HG02610 (cell line): Measurements from ENCODE around the gene ARNT2.

Source experiments
- ATAC-seq: cut with Tn5 transposase; IDR thresholded peaks from one replicate; pipeline ENCODE4 v1.9.1; 2021; ENCODE audit warnings: mild to moderate bottlenecking, moderate library complexity; ENCODE audit not compliant: unreplicated experiment

Gene ARNT2

DNA sequence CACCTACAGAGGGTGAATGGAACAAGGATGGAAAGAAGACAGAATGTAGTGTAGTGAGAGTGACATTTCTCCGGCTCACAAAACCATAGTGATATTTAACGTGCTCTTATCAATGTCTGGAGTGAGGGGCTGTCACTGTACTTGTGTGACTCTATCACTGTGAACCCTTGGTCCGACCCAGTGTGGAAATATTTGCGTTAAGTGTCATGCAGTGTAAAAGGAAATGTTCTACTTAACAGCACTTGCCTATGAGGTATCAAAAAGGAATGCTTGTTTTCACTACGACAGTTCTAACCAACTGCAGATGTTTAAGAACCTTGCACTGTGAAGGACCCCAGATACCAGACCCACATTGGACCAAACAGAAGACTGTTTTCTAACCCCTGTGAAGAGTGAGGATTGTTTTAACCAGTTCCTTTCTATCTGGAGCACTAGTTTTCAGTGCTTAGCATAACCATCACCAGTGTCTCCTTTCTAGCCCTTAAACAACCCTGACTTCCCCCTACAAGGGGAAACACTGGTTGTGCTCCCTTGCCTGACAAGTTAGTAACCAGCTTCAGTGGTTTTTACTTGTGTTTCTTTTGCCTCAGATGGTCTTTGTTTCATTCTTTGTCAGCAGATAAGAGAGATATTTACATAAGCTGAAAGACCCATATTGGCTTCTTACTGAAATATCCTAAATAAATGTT is 146.2 kb downstream of the ARNT2 start:
- peak; percentile 76 for ATAC-seq

DNA sequence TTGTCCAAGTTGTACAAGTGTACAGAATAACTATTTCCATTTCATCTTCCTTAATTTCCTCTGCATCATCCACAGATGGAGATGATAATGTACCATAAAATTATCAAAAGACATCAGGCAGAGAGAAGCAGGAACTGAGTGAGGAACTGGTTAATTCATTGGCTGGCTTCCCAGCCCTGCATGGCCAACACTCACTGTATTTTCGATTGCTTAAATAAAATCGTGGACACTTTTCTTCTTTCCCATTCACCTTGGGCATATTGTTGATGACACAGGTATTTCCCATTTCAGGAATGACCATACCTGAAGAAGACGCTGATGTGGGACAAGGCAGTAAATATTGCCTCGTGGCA is 146.7 kb downstream of the ARNT2 start:
- ATAC-seq: peak; percentile 14

DNA sequence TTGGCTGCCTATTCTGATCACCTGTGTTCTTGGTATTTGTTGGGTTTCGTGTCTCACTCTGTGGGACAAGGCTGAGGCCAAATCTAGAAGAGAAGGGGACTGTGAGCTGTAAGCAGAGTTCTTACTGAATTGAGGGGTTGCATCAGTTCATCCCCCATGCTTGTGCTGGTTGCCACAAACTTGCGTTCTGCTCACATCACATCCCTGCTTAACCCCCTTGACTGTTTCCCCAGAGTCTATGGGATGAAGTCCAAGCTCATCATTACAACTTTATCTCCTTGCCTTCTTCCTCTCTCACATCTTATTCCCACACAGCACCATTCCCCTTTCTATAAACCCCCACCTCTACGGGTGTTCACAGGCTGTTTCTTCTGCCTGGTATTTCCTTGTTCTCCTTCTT is 147.2 kb downstream of the ARNT2 start:
- no peak for ATAC-seq

DNA sequence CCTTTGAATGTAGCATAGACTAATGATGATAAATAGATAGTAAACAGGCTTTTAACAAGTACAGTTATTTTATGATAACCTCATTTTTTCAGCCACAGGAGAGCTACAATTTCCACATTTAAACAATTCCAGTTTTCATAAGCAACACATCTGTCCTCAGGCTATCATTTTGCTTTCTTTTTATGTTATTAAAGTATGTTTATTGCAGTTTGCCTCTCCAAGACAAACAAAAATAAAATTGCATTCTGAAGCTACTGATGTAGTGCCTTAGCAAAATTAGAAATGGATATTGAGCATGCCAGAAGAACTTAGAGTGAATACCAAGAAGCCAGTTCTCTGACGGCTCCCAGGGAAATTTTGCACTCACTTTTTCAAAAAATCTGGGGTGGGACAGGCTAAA is 150.4 kb downstream of the ARNT2 start:
- no peak for ATAC-seq

DNA sequence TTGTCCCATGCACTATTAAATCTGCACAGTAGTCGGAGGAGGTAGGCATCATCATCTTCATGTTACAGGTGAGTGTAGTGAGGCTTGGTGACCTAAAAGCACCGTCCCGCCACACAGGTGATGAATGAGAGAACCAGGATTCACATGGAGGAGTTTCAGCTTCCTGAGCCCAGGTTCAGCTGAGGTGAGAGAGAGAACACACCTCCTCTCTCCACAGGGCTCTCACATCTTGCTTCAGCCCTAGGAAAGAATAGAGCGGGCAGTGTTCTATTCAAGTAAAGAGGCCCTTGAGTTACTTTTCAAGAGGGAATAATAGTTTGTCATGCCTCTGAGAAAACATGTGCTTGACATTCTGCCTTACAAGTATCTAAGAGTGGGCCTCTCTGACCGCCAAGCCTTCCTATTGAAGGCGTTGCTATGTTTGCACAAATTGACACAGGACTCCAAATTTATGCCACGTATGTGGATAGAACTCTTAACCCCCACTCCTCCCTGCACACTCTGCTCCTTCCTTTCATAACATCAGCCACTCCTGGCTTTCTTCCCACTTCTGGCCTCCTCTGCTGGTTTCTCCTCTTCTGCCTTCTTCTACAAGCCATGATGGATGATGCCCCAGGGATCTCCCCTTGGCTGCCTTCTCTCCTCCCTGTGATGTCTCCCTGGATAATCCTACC is 152.6 kb downstream of the ARNT2 start:
- ATAC-seq: no peak

DNA sequence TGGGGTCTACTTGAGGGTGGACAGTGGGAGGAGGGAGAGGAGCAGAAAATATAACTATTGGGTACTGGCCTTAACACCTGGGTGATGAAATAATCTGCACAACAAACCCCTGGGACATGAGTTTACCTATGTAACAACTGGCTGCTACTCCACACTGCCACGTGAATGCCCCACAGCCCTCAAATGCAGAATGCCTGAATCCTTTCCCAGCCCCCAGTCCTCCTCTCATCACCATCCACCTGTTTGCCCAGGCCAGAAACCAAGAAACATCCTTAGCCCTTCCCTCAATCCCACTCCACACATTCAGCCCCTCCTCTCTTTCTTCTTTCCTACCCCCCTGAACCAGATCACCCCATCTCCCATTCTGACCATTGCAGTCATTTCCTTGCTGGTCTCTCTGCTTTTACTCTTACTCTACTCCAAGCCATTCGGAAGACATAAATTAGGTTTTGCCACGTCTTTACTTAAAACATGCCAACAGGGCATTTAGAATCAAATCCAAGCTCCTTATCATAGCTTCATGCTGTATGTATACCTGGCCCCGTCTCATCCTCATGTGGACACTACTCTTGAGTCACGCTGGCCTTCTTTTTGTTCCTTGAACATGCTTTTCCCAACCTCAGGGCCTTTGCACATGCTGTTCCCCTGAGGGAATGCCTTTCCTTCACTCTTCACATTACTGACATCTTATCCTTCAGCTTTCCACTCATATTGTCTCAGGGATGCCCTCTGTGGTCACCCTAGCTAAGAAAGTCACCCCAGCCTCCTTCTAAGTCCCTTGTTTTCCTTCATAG is 153.5 kb downstream of the ARNT2 start:
- no peak for ATAC-seq

DNA sequence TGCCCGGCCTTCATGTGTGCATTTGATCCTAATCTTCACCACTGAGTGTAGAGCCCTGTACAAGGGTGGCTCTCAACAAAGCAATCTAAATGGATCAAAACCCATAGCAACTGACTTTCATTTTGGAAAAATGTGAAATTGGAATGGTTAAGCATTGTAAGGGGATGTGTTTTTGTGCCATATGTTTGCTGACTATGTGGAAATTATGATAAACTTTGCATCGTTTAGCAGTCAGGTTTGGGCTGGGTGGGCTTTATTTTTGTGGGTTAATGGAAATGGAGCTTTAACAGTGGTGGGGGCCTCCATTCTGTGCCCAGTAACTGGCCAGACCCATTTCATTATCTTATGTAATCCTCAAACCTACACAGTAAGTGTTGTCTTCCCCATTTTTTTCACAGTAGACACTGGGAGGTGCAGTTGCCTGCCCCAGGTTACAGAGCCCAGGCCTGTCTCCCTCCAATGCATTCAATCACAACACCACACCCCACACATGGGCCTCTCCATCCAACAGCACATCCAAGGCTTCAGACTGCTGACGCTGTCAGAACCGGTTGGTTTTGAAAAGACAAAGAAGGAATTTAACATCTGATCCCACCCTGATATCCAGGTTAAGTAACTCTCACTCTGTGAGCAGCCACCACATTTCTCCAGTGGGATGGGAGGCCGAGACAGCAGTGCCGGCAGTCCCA is 154.6 kb downstream of the ARNT2 start:
- no peak for ATAC-seq

DNA sequence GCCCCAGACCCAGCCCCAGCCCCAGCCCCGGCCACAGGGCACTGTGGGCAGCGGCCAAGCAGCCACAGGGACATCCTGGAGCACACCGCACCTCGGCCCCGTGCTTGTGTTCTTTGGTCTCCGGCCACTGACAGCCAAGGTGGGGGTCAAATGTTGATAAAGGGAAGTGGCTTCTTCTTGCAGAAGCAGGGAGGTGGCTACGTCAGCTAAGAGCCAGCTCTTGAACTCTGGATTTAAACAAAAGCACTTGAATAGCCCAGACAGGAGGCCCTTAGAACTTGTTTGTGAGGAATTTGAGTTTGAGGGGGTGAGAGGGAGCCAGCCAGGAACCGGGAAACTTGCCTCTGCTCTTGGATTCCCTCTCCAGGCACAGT is 155.1 kb downstream of the ARNT2 start:
- ATAC-seq: no peak

DNA sequence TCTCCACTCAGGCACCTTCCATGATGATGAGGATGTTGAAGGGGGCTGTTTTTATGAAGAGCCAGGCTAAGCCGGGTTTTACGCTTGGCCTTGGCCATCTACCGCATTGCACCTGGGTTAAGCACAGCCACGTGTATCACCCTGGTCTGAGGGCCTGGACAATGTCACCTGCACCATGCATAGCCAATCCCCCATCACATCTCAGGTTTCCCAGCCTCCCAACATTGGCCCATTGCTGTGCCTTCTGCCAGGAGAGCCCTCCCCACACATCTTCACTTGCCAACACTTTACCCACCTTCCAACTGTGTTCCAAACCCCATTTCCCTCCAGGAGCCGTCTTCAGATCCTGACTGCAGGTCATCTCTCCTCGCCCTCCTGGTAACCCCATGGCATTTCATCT is 155.6 kb downstream of the ARNT2 start:
- ATAC-seq: no peak

DNA sequence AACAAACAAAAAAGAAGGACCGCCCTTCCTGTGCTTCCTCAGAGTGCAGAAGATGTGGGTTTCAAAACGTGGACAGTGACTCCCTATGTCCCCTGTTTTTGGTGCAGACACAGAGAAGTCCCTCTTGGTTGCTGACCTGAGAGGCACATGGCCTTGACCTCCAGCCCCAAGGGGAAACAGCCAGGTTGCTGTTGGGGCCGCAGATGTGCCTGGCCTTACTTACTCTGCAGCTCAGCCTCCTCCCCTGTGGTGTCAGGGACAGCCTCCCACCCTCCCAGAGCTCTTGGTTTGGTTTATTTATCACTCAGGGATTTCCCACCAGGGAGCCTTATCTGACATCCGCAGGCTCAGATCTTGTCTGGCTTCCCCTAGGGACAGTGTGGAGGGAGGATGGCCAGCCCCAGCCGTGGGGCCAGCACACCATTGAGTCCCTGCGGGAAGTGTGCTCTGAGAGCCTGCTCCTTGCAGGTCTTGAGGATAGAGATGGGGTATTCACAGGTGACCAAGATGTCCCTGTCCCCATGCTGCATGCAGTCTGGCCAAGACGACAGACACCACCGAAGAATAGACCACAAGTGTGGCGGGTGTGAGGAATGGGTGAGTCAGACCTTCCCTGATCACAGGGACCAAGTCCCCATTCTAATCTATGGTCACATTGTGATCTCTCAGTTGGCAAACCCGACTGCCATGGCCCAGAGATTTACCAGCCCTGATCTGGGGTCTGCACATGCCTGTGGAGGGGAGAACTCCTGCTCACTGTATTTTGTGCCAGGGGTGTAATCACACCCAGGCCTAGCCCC is 156.6 kb downstream of the ARNT2 start:
- no peak for ATAC-seq

DNA sequence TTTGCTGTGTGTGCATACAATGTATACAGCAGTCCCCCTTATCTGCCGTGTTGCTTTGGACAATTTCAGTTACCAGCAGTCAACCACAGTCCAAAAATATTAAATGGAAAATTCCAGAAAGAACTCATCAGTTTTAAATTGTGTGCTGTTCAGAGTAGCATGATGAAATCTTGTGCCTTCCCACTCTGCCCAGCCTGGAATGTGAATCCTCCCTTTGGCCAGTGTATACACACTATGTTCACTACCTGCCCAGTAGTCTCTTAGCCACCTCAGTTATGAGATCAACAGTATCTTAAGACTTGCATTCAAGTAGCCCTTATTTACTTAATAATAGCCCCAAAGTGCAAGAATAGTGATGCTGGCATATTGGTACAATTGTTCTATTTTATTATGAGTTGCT is 157.3 kb downstream of the ARNT2 start:
- ATAC-seq: no peak

DNA sequence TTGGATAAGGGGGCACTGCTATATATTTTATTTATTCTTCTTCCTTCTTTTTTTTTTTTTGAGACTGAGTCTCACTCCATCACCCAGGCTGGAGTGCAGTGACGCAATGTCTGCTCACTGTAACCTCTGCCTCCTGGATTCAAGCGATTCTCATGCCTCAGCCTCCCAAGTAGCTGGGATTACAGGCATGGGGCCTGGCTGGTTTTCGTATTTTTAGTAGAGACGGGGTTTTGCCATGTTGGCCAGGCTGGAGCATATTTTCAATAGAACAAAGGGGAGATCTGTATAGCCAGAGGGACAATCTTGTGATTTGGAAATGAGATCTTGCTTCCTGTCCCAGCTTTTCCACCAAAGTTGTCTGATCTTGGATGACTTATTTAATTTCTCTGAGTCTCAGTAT is 157.9 kb downstream of the ARNT2 start:
- ATAC-seq: no peak

DNA sequence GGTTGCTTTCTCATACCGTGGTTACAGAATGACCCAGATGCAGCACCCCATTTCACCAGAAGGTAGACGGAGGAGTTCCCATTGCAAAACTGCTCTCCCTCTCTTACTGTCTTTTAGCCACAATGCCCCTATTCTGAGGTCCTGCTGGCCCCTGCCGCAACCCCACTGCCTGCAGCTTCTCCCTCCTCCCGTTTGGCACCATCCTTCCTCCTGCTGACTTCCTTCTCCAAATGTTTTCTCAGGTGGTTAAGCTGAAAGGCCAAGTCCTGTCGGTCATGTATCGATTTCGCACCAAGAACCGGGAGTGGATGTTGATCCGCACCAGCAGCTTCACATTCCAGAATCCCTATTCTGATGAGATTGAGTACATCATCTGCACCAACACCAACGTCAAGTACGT is 158.7 kb downstream of the ARNT2 start:
- no peak for ATAC-seq

DNA sequence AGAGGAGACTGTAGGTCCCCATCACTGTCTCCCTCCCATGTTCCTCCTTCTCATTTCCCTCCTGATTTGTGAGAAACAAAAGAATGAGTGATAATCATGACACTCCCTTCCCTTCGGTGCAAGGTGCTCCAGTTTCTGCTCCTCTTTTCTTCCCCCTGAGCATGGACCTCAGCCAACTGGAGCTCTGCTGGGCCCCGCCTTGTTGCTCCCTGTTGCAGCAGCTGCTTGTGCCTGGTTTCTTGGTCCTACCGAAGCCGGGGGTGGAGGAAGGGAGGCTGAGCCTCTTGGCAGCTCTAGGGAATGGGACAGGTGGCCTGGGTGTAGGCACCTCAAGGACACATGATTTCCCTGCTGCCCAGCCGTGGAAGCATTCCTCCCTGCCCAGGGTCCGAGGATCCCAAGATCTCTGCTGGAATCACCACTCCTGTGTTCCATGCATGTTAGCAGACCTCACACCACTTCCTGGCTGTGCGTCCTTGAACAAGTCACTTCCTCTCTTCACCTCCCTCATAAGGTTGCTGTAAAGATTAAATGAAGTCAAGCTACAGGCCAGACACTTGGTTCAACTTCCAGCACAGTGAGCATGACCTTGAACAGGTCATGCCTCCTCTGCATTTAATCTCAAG is 159.3 kb downstream of the ARNT2 start:
- ATAC-seq: no peak

DNA sequence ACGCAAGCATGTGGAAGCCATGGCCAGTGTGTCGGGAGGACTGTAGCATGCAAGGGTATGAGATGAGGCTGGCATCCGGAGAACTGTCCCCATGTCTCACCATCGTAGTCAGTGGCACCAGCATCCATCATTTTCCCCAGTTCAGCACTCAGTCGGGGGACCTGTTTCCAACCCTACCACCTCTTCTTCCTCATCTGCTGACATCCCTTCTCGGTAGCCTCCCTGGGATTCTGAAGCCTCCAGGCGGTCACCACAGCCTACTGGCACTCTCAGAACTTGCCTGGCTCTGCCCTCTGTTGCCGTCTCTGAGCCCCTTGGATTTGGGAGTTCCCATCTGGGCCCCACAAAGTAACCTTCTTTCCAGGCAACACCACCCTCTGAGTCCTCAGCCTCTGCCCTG is 159.9 kb downstream of the ARNT2 start:
- ATAC-seq: no peak

DNA sequence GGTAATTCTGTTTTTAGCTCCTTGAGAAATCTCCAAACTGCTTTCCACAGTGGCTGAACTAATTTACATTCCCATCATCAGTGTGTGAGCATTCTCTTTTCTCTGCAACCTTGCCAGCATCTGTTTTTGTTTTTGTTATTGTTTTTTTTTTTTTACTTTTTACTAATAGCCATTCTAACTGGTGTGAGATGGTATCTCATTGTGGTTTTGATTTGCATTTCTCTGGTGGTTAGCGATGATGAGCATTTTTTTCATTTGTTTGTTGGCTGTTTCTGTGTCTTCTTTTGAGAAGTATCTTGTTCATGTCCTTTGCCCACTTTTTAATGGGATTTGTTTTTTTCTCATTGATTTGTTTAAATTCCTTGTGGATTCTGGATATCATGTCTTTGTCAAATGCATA is 161.2 kb downstream of the ARNT2 start:
- no peak for ATAC-seq

DNA sequence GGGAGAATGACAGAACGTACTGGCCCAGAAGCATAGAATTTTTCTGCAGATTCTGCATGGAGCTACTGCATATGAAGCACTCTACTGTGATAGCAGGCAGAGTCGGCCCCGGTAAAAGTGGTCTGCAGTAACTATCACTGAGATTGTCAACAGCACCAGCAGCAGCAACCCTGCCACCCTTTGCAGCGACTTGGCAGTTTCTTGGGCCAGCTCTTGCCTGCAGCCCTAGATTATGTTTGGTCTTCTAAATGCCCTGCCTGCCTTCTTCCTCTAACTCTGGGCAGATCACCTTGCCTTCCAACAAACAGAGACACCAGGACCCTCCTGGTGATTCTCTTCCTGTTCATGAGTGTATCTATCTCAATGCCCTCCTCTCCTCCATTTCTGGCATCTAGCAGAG is 161.8 kb downstream of the ARNT2 start:
- ATAC-seq: no peak

DNA sequence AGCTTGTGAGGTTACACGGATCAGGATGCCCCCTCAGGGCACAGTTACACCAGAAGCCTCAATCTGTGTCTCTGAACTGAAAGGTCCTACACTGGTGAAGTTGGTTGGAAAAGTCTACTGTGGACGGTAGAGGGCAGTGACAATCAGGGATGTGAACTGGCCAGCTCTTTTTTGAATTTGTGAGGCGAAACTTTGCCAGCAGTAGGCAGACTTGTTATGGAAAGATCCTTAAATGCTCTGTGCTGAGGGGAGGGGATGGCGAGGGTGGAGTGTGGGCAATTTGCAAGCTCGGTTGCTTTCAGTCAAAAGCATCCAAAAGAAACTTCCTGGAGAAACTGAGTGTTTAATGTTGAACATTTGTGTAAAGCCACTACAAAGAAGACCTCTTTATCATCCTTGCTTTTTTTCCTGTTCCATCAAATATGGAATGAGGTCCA is 163.6 kb downstream of the ARNT2 start:
- ATAC-seq: no peak

DNA sequence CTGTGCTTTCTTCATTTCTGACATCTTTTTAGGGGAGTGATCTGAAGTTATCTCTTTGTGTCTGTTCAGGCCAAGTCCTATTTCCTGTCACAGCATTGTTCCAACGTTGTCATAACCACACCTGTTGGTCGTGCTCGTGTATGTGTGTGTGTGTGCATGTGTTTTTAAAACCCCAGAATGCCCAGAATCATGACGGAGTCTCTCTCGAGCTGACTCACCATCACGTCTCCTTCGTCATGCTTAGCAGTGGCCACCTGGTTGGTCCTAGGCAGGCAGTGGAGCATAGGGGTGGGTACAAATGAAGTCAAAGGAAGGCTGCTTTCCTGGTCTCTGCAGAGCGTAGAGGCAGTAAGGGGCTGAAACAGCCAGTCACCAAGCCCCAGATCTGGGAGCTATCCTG is 164.1 kb downstream of the ARNT2 start:
- ATAC-seq: no peak

DNA sequence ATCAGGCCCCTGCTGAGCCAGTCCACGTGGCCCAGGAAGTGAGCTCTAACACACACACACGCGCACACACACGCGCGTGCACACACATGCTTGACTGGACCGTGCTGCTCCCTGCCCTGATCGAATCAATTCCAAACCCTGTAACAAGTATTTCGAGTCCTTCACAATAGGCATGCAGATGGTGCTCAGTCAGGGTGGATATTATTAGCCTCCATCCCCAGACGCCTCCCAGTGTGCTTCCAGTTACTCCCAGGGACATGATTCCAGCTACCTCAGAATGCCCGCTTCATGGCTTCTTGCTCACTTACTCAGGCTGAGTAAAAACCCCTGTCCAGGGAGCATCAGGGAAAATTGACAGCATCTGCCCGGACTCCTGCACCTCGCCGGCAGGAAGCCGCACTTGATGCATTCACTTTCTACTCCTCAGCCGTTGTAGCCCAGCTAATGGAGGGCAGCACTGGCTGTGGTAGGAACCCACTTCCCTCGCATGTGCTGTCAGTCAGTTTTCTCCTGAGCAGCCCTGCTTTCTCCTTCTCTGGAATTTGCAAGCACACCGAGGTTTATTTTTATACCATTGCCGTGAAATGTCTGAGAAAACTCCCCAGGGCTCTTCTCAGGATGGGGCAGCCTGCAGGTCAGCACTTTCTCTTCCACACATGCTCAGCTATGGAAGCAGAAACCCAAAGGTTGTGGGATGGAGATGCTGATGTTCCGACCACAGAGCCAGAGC is 164.9 kb downstream of the ARNT2 start:
- no peak for ATAC-seq
